GM12891 (cell line): ENCODE data around the gene MAL.

Experiments
- PAX5 ChIP-seq: IDR thresholded peaks from 2 replicates; pipeline ENCODE4 v1.6.1; 2011; ENCODE audit warnings: low read length, moderate library complexity, mild to moderate bottlenecking; ENCODE audit not compliant: insufficient read depth, severe bottlenecking
- POLR2A ChIP-seq: IDR thresholded peaks from 2 replicates; pipeline ENCODE4 v1.6.1; 2011; ENCODE audit warnings: low read depth, low read length, control low read depth
- POLR2AphosphoS5 ChIP-seq: IDR thresholded peaks from 2 replicates; pipeline ENCODE4 v1.6.1; 2011; ENCODE audit warnings: low read depth, low read length, control low read depth
- POU2F2 ChIP-seq: IDR thresholded peaks from 2 replicates; pipeline ENCODE4 v1.6.1; 2011; ENCODE audit warnings: low read depth, mild to moderate bottlenecking, control low read depth, low read length, moderate library complexity
- SPI1 ChIP-seq: IDR thresholded peaks from 2 replicates; pipeline ENCODE4 v1.6.1; 2011; ENCODE audit warnings: low read depth, low read length, control low read depth
- TAF1 ChIP-seq: IDR thresholded peaks from 2 replicates; pipeline ENCODE4 v1.6.1; 2011; ENCODE audit warnings: low read depth, low read length, control low read depth

- TF ChIP-seq POU2F2 (no peak), TAF1 (no peak), POLR2AphosphoS5 (no peak), POLR2A (no peak), PAX5 (no peak), SPI1 (no peak)
Measured at GRCh38 chr2:95009412-95009811, 16.1 kb upstream of the MAL start.
